Measurements from ENCODE around the gene ULK3.

The ULK3 gene

GRCh38 chr15:74794248-74794969 is 48.5 kb downstream of the ULK3 start:
- no peak overlapping the region for H3K4me3 ChIP-seq (ENCODE audit: low read length)
- TF ChIP-seq CTCF (conservative IDR thresholded peaks at IDR 0.05; ENCODE audit: low read depth, low read length): no peak
- no peak for DNase-seq (ENCODE audit: low read depth)

- TF ChIP-seq CTCF (conservative IDR thresholded peaks at IDR 0.05; ENCODE audit: low read depth, low read length): peak; percentile 18
- no peak for DNase-seq (ENCODE audit: low read depth)
- no peak overlapping the region for H3K4me3 ChIP-seq (ENCODE audit: low read length)
These were observed 49.6 kb downstream of the ULK3 start for GRCh38 chr15:74793135-74794028.

GRCh38 chr15:74792227-74793016 is 50.5 kb downstream of the ULK3 start:
- TF ChIP-seq CTCF (conservative IDR thresholded peaks at IDR 0.05; ENCODE audit: low read depth, low read length): no peak
- no peak overlapping the region for H3K4me3 ChIP-seq (ENCODE audit: low read length)
- DNase-seq (ENCODE audit: low read depth): no peak

- no peak for TF ChIP-seq CTCF (conservative IDR thresholded peaks at IDR 0.05; ENCODE audit: low read depth, low read length)
- H3K4me3 ChIP-seq (ENCODE audit: low read length): no peak overlapping the region
- no peak for DNase-seq (ENCODE audit: low read depth)
These were observed 51.3 kb downstream of the ULK3 start for GRCh38 chr15:74791667-74792066.

- TF ChIP-seq CTCF (conservative IDR thresholded peaks at IDR 0.05; ENCODE audit: low read depth, low read length): no peak
- H3K4me3 ChIP-seq (ENCODE audit: low read length): no peak overlapping the region
- DNase-seq (ENCODE audit: low read depth): no peak
These were observed 51.9 kb downstream of the ULK3 start for GRCh38 chr15:74791007-74791406.

GRCh38 chr15:74790080-74790916 is 52.7 kb downstream of the ULK3 start:
- H3K4me3 ChIP-seq (ENCODE audit: low read length): no peak overlapping the region

More at GRCh38 chr15:74790080-74790916, 52.7 kb downstream of the ULK3 start:
- peak; percentile 51 for DNase-seq (ENCODE audit: low read depth)
- TF ChIP-seq CTCF (conservative IDR thresholded peaks at IDR 0.05; ENCODE audit: low read depth, low read length): no peak

All from retinal pigment epithelial cell (primary cell).